GM18867 (cell line): ENCODE data around the gene ACAP2.
"Not testable (repeated sequence)": the region's sequence is repeated elsewhere in the genome, so short reads cannot be mapped to it uniquely, and the experiment has no call there.

Experiments
- ATAC-seq: cut with Tn5 transposase; IDR thresholded peaks from one replicate; pipeline ENCODE4 v1.9.1; 2021; ENCODE audit warnings: mild to moderate bottlenecking, moderate library complexity; ENCODE audit not compliant: unreplicated experiment

Gene ACAP2

GRCh38 chr3:195443391-195443989 is 670 bp upstream of the ACAP2 start:
- ATAC-seq: no peak

DNA sequence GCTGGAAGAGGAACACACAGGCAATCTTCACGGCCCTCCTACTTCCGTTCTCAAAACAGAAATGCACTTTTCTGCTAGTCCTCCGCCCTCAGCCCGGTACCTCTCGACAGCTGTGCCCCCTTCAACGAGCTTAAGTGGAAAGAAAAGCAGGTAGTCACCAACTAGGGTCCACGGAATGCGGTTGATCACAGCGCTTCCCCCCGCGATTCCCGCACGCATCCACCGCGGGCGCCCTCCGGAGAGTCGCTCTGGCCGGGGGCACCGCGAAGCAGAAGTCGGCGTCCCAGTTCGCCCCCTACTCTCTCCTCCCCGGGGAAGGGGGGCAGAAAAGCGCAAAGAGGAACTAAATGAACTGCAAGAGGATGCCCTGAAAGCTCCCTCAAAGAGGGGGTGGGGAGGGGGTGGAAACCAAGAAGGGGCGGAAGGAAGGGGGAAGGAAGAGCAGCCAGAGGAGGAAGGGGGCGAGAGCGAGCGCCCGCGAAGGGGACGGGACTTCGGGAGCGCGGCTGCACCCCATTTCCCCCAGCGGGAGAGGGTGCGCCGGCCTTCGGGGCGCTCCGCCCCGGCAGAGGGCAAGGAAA is 738 bp downstream of the ACAP2 start:
- ATAC-seq: peak; percentile 2

DNA sequence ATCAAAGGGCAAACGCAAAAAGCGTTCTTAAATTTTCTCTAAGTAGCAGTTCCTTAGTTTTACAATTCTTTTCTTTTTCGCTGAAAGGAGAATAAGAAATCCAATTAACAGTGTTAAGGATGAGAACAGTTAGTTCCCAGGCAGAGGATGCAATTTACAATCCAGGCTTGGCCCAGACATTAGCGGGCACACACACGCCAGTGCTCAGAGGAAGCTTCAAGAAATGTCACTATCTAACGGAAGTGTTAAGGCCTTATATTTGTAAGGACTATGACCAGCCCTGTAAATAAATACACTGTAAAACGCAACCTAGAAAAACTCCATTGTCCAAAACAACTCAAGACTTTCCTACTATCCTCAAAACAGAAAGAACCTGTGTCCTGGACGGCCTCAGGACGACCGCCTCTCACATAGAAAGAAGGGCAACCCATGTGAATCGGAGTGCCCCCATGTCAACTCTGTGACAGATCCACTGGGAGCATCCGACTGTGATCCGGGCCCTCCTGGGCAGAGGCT is 1.3 kb downstream of the ACAP2 start:
- no peak for ATAC-seq

- no peak for ATAC-seq
Observed at GRCh38 chr3:195441051-195441450, 1.8 kb downstream of the ACAP2 start.

- no peak for ATAC-seq
Observed at GRCh38 chr3:195440379-195440778, 2.4 kb downstream of the ACAP2 start.

DNA sequence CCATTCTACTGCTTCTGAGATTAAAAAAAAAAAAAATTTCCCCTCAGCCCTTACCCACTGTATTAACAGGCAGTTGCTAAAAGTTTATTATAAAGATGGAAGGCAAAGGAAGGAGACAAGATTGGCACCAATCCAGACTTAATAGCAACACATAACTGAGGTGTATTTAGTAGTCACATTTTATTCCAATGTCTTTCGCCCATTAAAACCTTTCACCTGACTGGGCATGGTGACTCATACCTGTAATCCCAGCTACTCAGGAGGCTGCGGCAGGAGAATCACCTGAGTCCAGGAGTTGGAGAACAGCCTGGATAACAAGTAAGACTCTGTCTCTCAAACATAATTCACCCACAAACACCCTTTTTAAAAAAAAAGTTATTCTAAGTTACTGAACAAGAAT is 4.4 kb downstream of the ACAP2 start:
- ATAC-seq: no peak

- ATAC-seq: no peak
Observed at GRCh38 chr3:195425849-195426248, 17.0 kb downstream of the ACAP2 start.

- no peak for ATAC-seq
Observed at GRCh38 chr3:195423818-195424217, 19.0 kb downstream of the ACAP2 start.

- ATAC-seq: no peak
Observed at GRCh38 chr3:195421400-195421799, 21.4 kb downstream of the ACAP2 start.

DNA sequence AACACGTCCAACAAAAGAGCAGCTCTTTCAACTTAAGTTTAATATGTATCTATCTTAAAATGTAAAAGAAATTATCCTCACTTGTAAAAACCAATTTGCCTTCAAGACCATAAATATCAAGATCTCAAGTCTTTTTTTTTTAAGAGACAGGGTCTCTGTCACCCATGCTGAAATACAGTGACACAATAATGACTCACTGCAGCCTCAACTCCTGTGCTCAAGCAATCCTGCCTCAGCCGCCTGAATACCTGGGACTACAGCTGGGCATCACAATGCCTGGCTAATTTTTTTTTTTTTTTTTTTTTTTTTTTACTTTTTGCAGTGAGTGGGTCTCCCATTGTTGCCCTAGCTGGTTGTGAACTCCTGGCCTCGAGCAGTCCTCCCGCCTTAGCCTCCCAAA is 26.0 kb downstream of the ACAP2 start:
- no peak for ATAC-seq

DNA sequence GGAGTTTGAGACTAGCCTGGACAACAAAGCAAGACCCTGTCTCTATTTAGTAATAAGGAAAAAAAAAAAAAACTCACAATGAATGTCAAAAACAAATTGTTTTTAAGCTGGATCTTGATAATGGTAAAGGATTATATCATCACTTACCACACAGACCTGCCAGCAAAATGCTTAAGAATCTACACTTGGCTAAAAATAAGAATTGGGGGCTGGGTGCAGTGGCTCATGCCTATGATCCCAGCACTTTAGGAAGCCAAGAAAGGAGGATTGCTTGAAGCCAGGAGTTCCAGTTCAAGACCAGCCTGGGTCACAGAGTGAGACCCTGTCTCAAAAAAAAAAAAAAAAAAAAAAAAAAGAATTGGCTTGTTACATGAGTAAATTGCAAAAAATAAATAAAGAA is 31.0 kb downstream of the ACAP2 start:
- no peak for ATAC-seq

DNA sequence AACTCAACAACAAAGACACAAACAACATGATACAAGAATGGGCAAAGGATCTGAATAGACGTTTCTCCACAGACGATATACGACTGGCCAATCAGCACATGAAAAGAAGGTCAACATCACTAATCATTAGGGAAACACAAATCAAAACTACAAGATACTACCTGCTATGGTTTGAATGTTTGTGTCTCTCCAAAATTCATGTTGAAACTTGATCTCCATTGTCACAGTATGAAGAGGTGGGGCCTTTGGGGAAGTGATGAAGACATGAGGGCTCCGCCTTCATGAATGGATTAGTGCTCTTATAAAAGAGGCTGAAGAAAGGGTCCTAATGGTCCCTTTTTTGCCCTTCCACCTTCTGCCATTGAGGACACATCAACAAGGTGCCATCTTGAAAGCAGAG is 32.3 kb downstream of the ACAP2 start:
- ATAC-seq: no peak

DNA sequence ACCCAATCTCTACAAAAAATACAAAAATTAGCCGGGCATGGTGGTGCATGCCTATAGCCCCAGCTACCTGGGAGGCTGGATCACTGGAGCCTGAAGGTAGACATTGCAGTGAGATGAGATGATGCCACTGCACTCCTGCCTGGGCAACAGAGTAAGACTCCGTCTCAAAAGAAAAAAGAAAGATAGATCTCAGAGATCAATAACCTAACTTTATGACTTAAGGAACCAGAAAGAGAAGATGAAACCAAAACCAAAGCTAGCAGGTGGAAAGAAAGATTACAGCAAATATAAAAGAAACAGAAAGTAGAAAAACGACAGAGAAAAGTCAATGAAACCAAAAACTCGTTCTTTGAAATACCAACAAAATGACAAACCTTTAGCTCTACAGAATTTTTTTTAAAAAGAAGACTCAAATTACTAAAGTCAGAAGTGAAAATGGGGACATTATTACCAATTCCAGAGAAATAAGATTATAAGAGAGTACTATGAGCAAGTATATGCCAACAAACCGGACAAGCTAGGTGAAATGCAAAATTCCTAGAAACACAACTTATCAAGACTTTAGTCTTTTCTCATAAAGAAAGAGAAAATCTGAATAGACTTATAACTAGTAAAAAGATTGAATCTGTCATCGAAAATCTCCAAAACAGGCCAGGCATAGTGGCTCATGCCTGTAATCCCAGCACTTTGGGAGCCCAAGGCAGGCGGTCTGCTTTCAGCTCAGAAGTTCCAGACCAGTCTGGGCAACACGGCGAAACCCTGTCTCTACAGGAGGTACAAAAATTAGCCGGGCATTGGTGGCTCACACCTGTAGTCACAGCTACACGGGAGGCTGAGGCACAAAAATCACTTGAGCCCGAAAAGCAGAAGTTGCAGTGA is 35.0 kb downstream of the ACAP2 start:
- no peak for ATAC-seq

- ATAC-seq: no peak
Observed at GRCh38 chr3:195405651-195406050, 37.2 kb downstream of the ACAP2 start.

GRCh38 chr3:195403841-195404408 is 38.9 kb downstream of the ACAP2 start:
- no peak for ATAC-seq

DNA sequence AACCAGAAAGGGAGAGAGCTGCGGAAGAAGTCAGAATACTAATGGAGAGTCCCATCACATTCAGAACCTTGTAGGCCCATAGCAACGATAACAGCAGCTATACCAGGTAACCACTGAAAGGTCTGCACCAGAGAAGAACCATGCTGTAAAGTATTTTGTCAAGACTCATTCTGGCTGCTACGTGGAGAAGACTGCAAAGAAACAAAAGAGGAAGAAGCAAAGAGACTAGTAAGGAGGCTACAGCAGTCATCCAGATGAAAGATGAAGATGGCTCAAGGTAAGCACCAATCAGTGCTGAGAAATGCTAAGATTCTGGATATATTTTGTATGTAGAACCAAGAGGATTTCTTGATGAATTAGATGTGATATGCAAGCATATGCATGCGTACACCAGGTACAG is 39.6 kb downstream of the ACAP2 start:
- no peak for ATAC-seq

DNA sequence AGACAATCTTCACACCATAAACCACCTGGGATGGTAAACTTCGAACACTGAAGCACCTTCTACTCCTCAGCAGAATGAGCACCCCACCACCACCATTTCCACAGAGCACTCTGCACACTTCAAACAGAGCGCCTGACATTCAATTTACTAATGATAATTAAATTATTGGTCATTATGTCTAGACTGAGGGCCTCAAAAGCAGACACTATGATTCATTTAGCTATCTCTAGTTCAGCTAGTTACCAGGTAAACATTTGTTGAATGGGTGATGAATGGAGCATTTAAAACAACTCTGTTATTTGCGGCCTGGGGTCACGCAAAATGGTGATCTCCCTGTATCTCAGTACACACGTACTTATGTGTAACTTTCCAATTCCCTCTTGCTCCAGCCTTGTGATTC is 40.9 kb downstream of the ACAP2 start:
- no peak for ATAC-seq

GRCh38 chr3:195398460-195398859 is 44.4 kb downstream of the ACAP2 start:
- ATAC-seq: not testable (repeated sequence)

- ATAC-seq: no peak
Observed at GRCh38 chr3:195397524-195397923, 45.3 kb downstream of the ACAP2 start.

DNA sequence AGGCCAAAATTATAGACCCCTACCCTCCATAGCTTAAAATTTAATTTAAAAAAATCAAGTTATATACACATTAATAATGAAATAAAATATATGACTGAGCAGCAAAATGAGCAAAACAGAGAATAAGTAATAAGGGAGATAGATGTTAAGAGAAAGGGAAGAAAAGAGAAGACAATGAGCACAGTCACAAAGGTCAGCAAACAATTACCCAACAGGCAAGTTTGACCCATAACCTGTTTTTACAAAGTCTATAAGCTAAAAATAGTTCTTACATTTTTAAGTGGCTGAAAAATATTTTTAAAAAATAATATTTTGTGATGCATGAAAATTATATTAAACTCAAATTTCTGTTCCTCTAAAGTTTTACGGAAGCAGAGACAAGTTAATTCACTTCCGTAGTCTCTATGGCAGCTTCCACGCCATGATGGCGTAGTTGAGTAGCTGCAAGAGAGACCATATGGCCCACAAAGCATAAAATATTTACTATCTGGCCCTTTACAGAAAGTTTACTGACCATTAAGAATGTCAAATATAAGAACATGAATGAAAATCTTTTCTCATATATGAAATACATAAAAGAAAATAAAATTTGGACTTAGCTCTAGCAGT is 47.5 kb downstream of the ACAP2 start:
- no peak for ATAC-seq

DNA sequence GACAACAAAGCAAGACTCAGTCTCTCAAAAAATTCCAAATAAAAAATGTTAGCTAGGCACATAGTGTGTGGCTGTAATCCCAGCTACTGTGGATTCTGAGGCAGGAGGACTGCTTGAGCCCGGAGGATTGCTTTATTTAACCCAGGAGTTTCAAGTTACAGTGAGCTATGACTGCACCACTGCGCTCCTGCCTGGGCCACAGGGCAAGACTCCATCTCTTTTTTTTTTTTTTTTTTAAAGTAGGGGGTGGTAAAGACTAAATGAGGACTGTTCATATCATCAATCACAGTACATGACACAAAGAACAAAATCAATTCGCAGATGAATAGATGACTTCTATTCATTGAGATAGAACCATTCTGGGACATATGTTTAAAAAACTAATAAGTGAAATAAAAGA is 48.1 kb downstream of the ACAP2 start:
- no peak for ATAC-seq
